Kidney (tissue), 14 donors: Measurements from ENCODE around the gene HPSE2. TPM values are rescaled to one million over a fixed set of nuclear protein-coding genes. Genes with fewer than 3 reads are reported as not detected.

ENCODE experiments used
- DNase-seq, 5 donors: peaks; one replicate each; pipeline ENCODE4 v3.0.0-alpha.2; 2013 to 2020
- FAIRE-seq: peaks from 2 replicates; lab custom pipeline; 2012; peaks lifted over from hg19 to GRCh38; lab: Jason Lieb, UNC
- H3K27ac ChIP-seq, 2 donors: one replicate each; pipeline ENCODE4 v1.7.0; 2013; ENCODE audit warnings: low read depth in 2 of 2, low read length in 2 of 2, inconsistent platforms in 1 of 2
- H3K27me3 ChIP-seq: one replicate; pipeline ENCODE4 v1.7.1; 2013; ENCODE audit warnings: low read length, inconsistent platforms; ENCODE audit not compliant: control insufficient read depth, insufficient read depth
- H3K36me3 ChIP-seq, 3 donors: one replicate each; pipeline versions ENCODE4 v1.7.0 to v1.7.1; 2013; ENCODE audit warnings: low read length in 3 of 3, control low read depth in 1 of 3, inconsistent platforms in 1 of 3; ENCODE audit not compliant: insufficient read depth in 3 of 3, control insufficient read depth in 2 of 3
- H3K4me1 ChIP-seq, 3 donors: one replicate each; pipeline versions ENCODE4 v1.7.0 to v1.7.1; 2013; ENCODE audit warnings: low read length in 3 of 3, inconsistent platforms in 1 of 3, low read depth in 1 of 3; ENCODE audit not compliant: control insufficient read depth in 2 of 3, insufficient read depth in 2 of 3
- H3K4me3 ChIP-seq, 3 donors: one replicate each; pipeline versions ENCODE4 v1.7.0 to v1.8.1; 2013; ENCODE audit warnings: low read length in 3 of 3, control low read depth in 1 of 3, inconsistent platforms in 1 of 3
- H3K9ac ChIP-seq, 3 donors: one replicate each; pipeline versions ENCODE4 v1.7.0 to v1.7.1; 2013; ENCODE audit warnings: low read length in 3 of 3, control low read depth in 1 of 3, inconsistent platforms in 1 of 3
- H3K9me3 ChIP-seq, 3 donors: one replicate each; pipeline versions ENCODE4 v1.7.0 to v1.7.1; 2013; ENCODE audit warnings: low read length in 3 of 3, control low read depth in 1 of 3, inconsistent platforms in 1 of 3; ENCODE audit not compliant: control insufficient read depth in 2 of 3, insufficient read depth in 1 of 3
- CTCF ChIP-seq: IDR thresholded peaks from 3 replicates; pipeline ENCODE4 v1.5.1; 2012; ENCODE audit warnings: mild to moderate bottlenecking, moderate library complexity, borderline replicate concordance; ENCODE audit not compliant: insufficient read depth; ENCODE audit errors: extremely low read depth
- intact Hi-C: fragments of 100-400 bp; cut with DNase I; formaldehyde crosslinking; loops from one replicate; pipeline ENCODE4 v1.11.1; 2022
- polyA plus RNA-seq: library from polyadenylated mRNA; stranded (reverse); fragments of 350-450 nt; fragmentation: Illumina TruSeq; extraction: RNeasy Lipid Tissue Mini Kit (QIAGEN cat#74804); gene quantifications from one replicate; pipeline ENCODE4 v1.2.3, GENCODE V29; 2014; ENCODE audit warnings: low read depth, low replicate concordance; ENCODE audit not compliant: insufficient read depth
- total RNA-seq: library from RNA; stranded (reverse); fragmentation: NEBNext Ultra II Directional; extraction: Animal tissue kit (Norgen Biotek cat#: 25700); gene quantifications from one replicate; pipeline ENCODE4 v1.2.1, GENCODE V29; 2021
- donor health status: control.
- donor health status: control.
- donor health status: control.
- donor health status: control.
- donor health status: control.
- donor health status: DM: yes; HTN: yes; CAD: no.
- donor health status: Normal renal cell carcinoma (clear cell type).

Gene HPSE2
- total and polyA plus RNA-seq, 2 donors from 2014 or later = 1.4 to 3.0 TPM

DNA sequence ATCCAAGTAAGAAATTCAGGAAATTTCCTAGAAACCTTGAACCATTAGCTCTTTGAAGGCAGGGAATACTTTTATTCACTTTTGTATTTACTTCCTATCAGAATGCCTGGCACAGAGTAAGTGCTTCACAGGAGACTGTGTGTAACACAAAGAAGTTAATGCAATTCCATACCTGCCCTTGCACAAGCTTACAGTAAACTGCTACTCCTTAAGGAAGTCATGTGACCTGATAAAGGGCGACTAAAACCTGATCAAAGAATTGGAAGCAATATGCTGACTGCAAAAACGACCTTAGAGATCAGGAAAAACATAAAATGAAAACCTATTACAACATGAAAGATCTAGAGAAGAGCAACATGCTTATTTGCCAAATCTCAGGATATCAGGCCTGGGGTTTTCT, 610.7 kb downstream of the HPSE2 start:
- no peak for FAIRE-seq

GRCh38 chr10:98623176-98623575, 612.5 kb downstream of the HPSE2 start:
- Histone ChIP-seq H3K9ac (no peak overlapping the region), H3K9me3 (no peaks in the 10 kb centered on the region), H3K36me3 (no peaks in the 10 kb centered on the region), H3K4me1 (no peaks in the 10 kb centered on the region), H3K4me3 (no peak overlapping the region), H3K27me3 (no peaks in the 10 kb centered on the region), H3K27ac (no peak overlapping the region)
- FAIRE-seq (no peak), DNase-seq (no peak)
- TF ChIP-seq CTCF = no peak
- intact Hi-C loops = no loop called here

More for the DNA sequence above, 610.7 kb downstream of the HPSE2 start:
- no peak overlapping the region for H3K9ac ChIP-seq
- TF ChIP-seq CTCF = no peak
- no peak overlapping the region for H3K27ac ChIP-seq
- no peaks in the 10 kb centered on the region for H3K4me1 ChIP-seq
- H3K9me3 ChIP-seq = no peaks in the 10 kb centered on the region
- H3K4me3 ChIP-seq = no peak overlapping the region
- no peaks in the 10 kb centered on the region for H3K27me3 ChIP-seq
- intact Hi-C loops = no loop called here
- no peak for DNase-seq
- H3K36me3 ChIP-seq = no peaks in the 10 kb centered on the region

DNA sequence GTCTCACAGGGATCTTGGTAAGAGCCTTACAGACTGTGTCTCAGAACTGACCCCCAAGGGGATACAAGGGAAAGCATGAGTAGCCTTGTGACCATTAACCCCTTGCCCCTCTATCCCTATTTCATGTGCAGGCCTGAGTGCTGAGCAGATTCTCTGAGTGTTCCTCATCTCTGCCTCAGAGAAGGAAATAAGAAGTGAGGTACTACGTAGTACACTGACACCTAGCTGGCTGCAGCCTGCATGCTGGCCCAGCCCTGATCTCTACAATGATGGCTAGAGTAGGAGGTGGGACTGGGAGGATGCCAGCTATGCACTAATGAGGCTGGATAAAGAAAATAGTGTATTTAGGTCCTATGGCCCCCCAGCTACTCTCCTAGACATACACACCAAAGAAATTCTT, 614.0 kb downstream of the HPSE2 start:
- no peak overlapping the region for H3K9ac ChIP-seq
- H3K36me3 ChIP-seq = no peaks in the 10 kb centered on the region
- FAIRE-seq (no peak), DNase-seq (no peak)
- no peaks in the 10 kb centered on the region for H3K4me1 ChIP-seq
- intact Hi-C loops = no loop called here
- no peak overlapping the region for H3K4me3 ChIP-seq
- no peaks in the 10 kb centered on the region for H3K9me3 ChIP-seq
- H3K27me3 ChIP-seq = no peaks in the 10 kb centered on the region
- H3K27ac ChIP-seq = no peak overlapping the region
- TF ChIP-seq CTCF = no peak

GRCh38 chr10:98620503-98620902, 615.1 kb downstream of the HPSE2 start:
- no peak for FAIRE-seq
- no peaks in the 10 kb centered on the region for H3K4me1 ChIP-seq
- H3K27ac ChIP-seq = no peak overlapping the region
- H3K36me3 ChIP-seq = no peaks in the 10 kb centered on the region
- H3K27me3 ChIP-seq = no peaks in the 10 kb centered on the region
- no peak overlapping the region for H3K4me3 ChIP-seq
- no peak for TF ChIP-seq CTCF
- H3K9ac ChIP-seq = no peak overlapping the region
- no peak for DNase-seq
- intact Hi-C loops = no loop called here
- H3K9me3 ChIP-seq = no peaks in the 10 kb centered on the region
